HepG2 (cell line): Measurements from ENCODE around the gene SHANK2. TPM values are rescaled to one million over a fixed set of nuclear protein-coding genes. Genes with fewer than 3 reads are reported as not detected.
A peak's percentile ranks its signal among the peaks of the same experiment; 100 is the strongest.

Experiments
- CREM ChIP-seq, 2 experiments: sonication (generic) in 1 of 2; formaldehyde crosslinking in 1 of 2; IDR thresholded peaks; 2 replicates each; pipeline versions ENCODE4 v1.4.0 to v1.6.1; 2016 to 2020; ENCODE audit warnings: antibody characterized with exemption in 1 of 2, mild to moderate bottlenecking in 1 of 2, missing genetic modification reagents in 1 of 2
- FOXA3 ChIP-seq: IDR thresholded peaks from 2 replicates; pipeline ENCODE4 v1.6.1; 2016; ENCODE audit warnings: missing genetic modification reagents, missing compliant biosample characterization
- GPBP1L1 ChIP-seq: sonication (generic); formaldehyde crosslinking; IDR thresholded peaks from 2 replicates; pipeline ENCODE4 v1.5.0; 2020; ENCODE audit warnings: mild to moderate bottlenecking, missing genetic modification reagents
- RERE ChIP-seq: IDR thresholded peaks from 2 replicates; pipeline ENCODE4 v1.6.1; 2016; ENCODE audit warnings: low read depth, missing genetic modification reagents, missing compliant biosample characterization
- REST ChIP-seq, 2 experiments: IDR thresholded peaks; 2 replicates each; pipeline ENCODE4 v1.6.1; 2011 to 2012; ENCODE audit warnings: low read length in 2 of 2, borderline replicate concordance in 1 of 2, low read depth in 1 of 2, mild to moderate bottlenecking in 1 of 2, moderate library complexity in 1 of 2
- TOE1 ChIP-seq: sonication (generic); formaldehyde crosslinking; IDR thresholded peaks from 2 replicates; pipeline ENCODE4 v1.4.0; 2020; ENCODE audit warnings: mild to moderate bottlenecking, missing genetic modification reagents
- ZNF646 ChIP-seq: sonication (generic); formaldehyde crosslinking; IDR thresholded peaks from 2 replicates; pipeline ENCODE4 v1.9.0; 2021; ENCODE audit warnings: mild to moderate bottlenecking, missing genetic modification reagents
- polyA plus RNA-seq, 8 experiments: library from polyadenylated mRNA; depleted of rRNA in 3 of 8; stranded (reverse) in 7 of 8; unstranded in 1 of 8; fragments of >200 nt; fragmentation: Illumina TruSeq in 4 of 8; extraction: Trizol in 4 of 8; gene quantifications; 2 replicates each; pipeline versions ENCODE4 v1.2.1 to v1.2.3, GENCODE V29; 2011 to 2016; ENCODE audit warnings: low read depth in 4 of 8, missing spikeins in 1 of 8, mixed read lengths in 1 of 8; ENCODE audit not compliant: insufficient read depth in 1 of 8
- total RNA-seq, 5 experiments: library from RNA; depleted of rRNA; stranded (reverse); fragments of >200 nt; fragmentation: Illumina TruSeq; extraction: Trizol; gene quantifications; 2 replicates each; pipeline ENCODE4 v1.2.3, GENCODE V29; 2016; ENCODE audit warnings: low read depth in 1 of 5

Gene SHANK2
- total and polyA plus RNA-seq, 2 of the 13 experiments (the other 11 are each of a cell fraction or from before 2014, with no cell fraction given), result 10.2 to 13.0 TPM

DNA sequence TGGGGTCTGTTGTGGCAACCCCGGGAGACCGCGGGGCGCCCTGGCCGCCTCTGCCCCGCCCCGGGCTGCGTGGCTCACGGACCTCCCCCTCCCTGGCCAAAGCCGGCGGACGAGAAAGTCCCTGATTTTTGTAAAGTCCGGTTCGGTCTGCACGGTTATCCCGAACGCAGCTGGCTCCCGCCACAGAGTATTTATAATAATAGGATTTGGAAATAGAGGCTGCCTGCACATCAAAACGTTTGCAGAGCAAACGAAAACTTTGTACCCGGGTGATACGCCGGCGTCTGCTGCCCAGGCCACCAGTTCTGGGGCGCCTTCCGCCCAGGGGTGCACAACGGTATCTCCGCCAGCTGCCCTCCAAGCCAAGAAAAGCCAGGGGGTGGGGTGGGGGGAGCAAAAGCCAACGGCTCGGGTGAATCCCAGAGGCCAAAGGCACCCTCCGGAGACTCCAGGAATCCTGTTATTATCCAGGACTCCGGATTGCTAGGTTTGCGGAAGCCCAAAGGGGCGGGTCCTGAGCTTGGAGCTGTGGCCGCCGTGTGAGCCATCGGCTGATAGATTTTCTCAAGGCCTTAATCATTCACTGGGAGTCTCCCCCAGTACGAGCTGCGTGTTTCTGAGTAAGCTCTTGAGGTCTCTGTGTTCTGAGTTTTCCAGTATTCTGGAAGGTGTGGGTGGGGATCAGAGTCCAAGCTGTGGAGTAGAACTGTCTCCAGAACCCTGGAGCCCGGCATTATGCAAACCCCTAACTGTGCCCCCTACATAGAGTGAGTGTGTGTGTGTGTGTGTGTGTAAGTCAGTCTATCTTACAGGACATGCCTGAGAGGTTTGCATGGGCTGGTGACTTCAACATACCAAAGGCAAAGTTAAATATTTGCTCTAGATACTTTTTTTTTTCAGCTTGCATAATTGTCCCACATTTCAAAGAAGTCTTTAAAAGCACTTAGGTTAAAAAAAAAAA lies 673 bp upstream of the SHANK2 start (continued):
- TF ChIP-seq RERE (CRISPR knock-in tag) (no peak), TOE1 (CRISPR knock-in tag) (no peak), GPBP1L1 (no peak), FOXA3 (CRISPR knock-in tag) (peak; percentile 89), CREM (IDR thresholded peaks at IDR 0.05) (peak; percentile 77), CREM (CRISPR knock-in tag; IDR thresholded peaks at IDR 0.05) (no peak), ZNF646 (CRISPR knock-in tag) (0 out of 2 replicates have a peak, but pooled peaks have one; percentile 58), REST (IDR thresholded peaks at IDR 0.05; ENCODE audit: borderline replicate concordance in 1 of 2, low read depth in 1 of 2, low read length in 2 of 2) (peak in 1 of 2 experiments; percentile 63; a peak in 1 of 4 replicates)
